Activated CD8-positive, alpha-beta memory T cell treated with anti-CD3 and anti-CD28 coated beads, Interleukin-2, amount 10 ng/mL, durations not matched to agents 7 days and 5 days (primary cell): Measurements from ENCODE around the gene NSMCE1. TPM values are rescaled to one million over a fixed set of nuclear protein-coding genes. Genes with fewer than 3 reads are reported as not detected.
"Not testable (repeated sequence)": the region's sequence is repeated elsewhere in the genome, so short reads cannot be mapped to it uniquely, and the experiment has no call there.

Source experiments
- ATAC-seq: fragments of 150-1000 bp; cut with Tn5 transposase; one replicate; pipeline ENCODE4 v1.10.0; 2021; ENCODE audit warnings: moderate library complexity
- CTCF ChIA-PET: fragments of 350-600 bp; sonication (Branson Sonifier 250); formaldehyde crosslinking; loops from one replicate; lab custom pipeline; 2021; ENCODE audit warnings: antibody characterized with exemption; lab: Charles Lee
- DNase-seq: peaks from one replicate; pipeline ENCODE4 v3.0.0-alpha.2; 2020
- H3K27ac Mint-ChIP-seq: one replicate; pipeline ENCODE4 v1.8.0; 2021; ENCODE audit warnings: mild to moderate bottlenecking, mixed read lengths
- H3K27me3 Mint-ChIP-seq: one replicate; pipeline ENCODE4 v1.8.0; 2021; ENCODE audit warnings: mixed read lengths
- H3K36me3 Mint-ChIP-seq: one replicate; pipeline ENCODE4 v1.8.0; 2021; ENCODE audit warnings: mild to moderate bottlenecking, mixed read lengths
- H3K4me1 Mint-ChIP-seq: one replicate; pipeline ENCODE4 v1.8.0; 2021; ENCODE audit warnings: mixed read lengths
- H3K4me3 Mint-ChIP-seq: one replicate; pipeline ENCODE4 v1.8.0; 2021; ENCODE audit warnings: mild to moderate bottlenecking, moderate library complexity, mixed read lengths
- H3K9me3 Mint-ChIP-seq: one replicate; pipeline ENCODE4 v1.8.0; 2022; ENCODE audit warnings: low read depth, mixed read lengths
- total RNA-seq, 2 experiments: library from RNA; stranded (reverse); gene quantifications; one replicate each; pipeline ENCODE4 v1.2.3, GENCODE V29; 2021

Gene NSMCE1
- total RNA-seq, 2 experiments from 2014 or later: 75.9 to 94.0 TPM

DNA sequence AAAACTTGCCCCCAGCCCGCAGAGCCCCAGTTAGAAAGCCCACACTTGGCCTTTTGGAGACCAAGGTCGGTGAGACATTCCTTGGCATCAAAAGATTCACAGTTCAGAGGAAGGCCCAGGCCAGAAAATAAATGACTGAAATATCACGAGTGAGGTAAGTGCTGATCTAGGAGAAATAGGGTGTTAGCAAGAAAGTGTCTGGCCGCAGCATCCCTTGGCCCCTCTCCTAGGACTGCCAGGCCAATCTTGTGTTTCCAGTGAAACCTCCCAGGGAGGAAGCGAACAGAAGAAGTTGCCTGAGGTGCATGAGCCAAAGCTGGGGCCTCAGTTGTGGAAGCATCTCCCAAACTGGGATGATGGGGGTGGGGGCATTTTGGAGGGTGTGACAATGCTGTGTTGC is 22.5 kb upstream of the NSMCE1 start:
- no peak overlapping the region for H3K27ac Mint-ChIP-seq
- H3K9me3 Mint-ChIP-seq: no peaks in the 10 kb centered on the region
- CTCF ChIA-PET: no interaction called here
- no peak overlapping the region for H3K4me3 Mint-ChIP-seq
- DNase-seq: peak; percentile 33
- ATAC-seq: no peak
- H3K4me1 Mint-ChIP-seq: peaks cover 26% of the 10 kb centered on the region
- H3K36me3 Mint-ChIP-seq: peaks cover 4% of the 10 kb centered on the region
- H3K27me3 Mint-ChIP-seq: no peaks in the 10 kb centered on the region

DNA sequence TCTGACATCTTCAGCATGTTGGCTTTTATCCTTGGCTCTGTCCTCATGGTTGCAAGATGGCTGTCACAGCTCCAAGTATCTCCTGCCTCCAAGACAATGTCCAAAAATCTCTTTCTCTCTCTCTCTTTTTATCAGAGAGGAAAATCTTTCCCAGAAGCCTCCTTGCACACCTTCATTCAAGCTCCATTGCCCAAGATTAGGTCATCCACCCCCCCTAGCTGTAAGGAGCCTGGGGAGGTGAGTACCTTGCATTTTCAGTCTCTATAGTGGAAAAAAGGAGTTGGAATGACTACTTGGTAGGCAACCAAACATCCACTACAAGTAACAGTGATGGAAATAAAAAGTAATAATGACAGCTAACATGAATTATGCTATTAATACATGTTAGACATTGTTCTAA is 22.0 kb upstream of the NSMCE1 start:
- no peak for DNase-seq

GRCh38 chr16:27289669-27290068 is 21.1 kb upstream of the NSMCE1 start:
- no peaks in the 10 kb centered on the region for H3K27me3 Mint-ChIP-seq
- H3K27ac Mint-ChIP-seq: no peak overlapping the region
- peaks cover 7% of the 10 kb centered on the region for H3K36me3 Mint-ChIP-seq
- H3K4me1 Mint-ChIP-seq: peaks cover 31% of the 10 kb centered on the region
- CTCF ChIA-PET: interaction anchor here (1.0 to 1.2 kb wide), 2 partner anchors 15 to 55 kb away, joined by 3 to 4 read pairs; no protein-coding TSS in a partner anchor
- H3K9me3 Mint-ChIP-seq: no peaks in the 10 kb centered on the region
- DNase-seq: peak; percentile 19
- no peak overlapping the region for H3K4me3 Mint-ChIP-seq
- no peak for ATAC-seq

More for the DNA sequence above, 22.0 kb upstream of the NSMCE1 start:
- no peak overlapping the region for H3K27ac Mint-ChIP-seq
- CTCF ChIA-PET: interaction anchor here (1.0 kb wide), 1 partner anchor 16 kb away, joined by 4 read pairs; no protein-coding TSS in a partner anchor
- peaks cover 7% of the 10 kb centered on the region for H3K36me3 Mint-ChIP-seq
- no peak overlapping the region for H3K4me3 Mint-ChIP-seq
- H3K27me3 Mint-ChIP-seq: no peaks in the 10 kb centered on the region
- peaks cover 26% of the 10 kb centered on the region for H3K4me1 Mint-ChIP-seq
- H3K9me3 Mint-ChIP-seq: no peaks in the 10 kb centered on the region
- ATAC-seq: no peak

GRCh38 chr16:27288313-27288712 is 19.7 kb upstream of the NSMCE1 start:
- ATAC-seq, H3K9me3 Mint-ChIP-seq, CTCF ChIA-PET, DNase-seq, H3K27ac Mint-ChIP-seq, H3K4me3 Mint-ChIP-seq, H3K36me3 Mint-ChIP-seq, H3K27me3 Mint-ChIP-seq: not testable (repeated sequence)
- H3K4me1 Mint-ChIP-seq: peaks cover 43% of the 10 kb centered on the region

DNA sequence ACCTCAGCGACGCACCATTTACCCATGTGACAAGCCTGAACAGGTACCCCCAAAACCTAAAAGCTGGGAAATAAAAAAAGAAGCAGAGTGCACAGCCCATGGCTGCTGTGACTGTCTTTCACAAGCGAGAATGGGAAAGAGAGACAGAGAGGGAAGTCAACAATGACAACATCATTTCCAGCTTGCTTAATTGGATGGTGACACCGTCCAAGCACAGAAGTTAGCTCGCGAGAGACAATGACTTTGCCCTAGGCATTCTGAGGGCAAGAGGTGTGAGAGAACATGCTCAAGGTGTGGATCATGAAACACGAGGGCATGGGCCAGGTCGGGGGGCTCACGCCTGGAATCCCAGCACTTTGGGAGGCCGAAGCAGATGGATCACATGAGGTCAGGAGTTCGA is 19.3 kb upstream of the NSMCE1 start:
- no peaks in the 10 kb centered on the region for H3K9me3 Mint-ChIP-seq
- no peak overlapping the region for H3K27ac Mint-ChIP-seq
- DNase-seq (peak; percentile 11), ATAC-seq (no peak)
- H3K4me1 Mint-ChIP-seq: peaks cover 47% of the 10 kb centered on the region
- no peaks in the 10 kb centered on the region for H3K27me3 Mint-ChIP-seq
- CTCF ChIA-PET: interaction anchor here (1.5 kb wide), 1 partner anchor 29 kb away, joined by 4 read pairs; no protein-coding TSS in a partner anchor
- H3K36me3 Mint-ChIP-seq: peaks cover 10% of the 10 kb centered on the region
- H3K4me3 Mint-ChIP-seq: no peak overlapping the region

- ATAC-seq (no peak), DNase-seq (peak; percentile 21)
- Mint-ChIP-seq H3K27ac (no peak overlapping the region), H3K4me1 (peaks cover 52% of the 10 kb centered on the region), H3K27me3 (no peaks in the 10 kb centered on the region), H3K9me3 (no peaks in the 10 kb centered on the region), H3K4me3 (no peak overlapping the region), H3K36me3 (peaks cover 14% of the 10 kb centered on the region)
- CTCF ChIA-PET: interaction anchor here (1.5 kb wide), 1 partner anchor 30 kb away, joined by 4 read pairs; no protein-coding TSS in a partner anchor
Measured at GRCh38 chr16:27287051-27287811, 18.7 kb upstream of the NSMCE1 start.

DNA sequence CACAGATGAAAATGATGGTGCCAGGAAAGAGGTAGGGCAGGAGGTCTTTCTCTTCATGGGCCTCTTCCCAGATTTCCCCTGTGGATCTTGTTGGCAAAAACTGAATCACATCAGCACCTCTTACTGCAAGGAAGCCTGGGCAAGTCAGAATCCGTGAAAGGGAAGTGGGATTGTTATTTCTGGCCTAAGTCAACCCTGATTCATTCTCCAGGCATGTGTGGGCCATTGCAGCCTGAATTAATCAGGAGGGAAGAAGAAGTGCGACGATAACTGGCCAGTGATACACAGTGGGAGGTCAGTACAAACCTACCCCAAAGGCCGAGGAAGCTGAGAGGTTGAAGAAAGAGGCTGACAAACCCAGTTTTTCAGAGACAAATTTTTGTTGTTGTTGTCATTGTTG is 17.9 kb upstream of the NSMCE1 start:
- H3K4me1 Mint-ChIP-seq: peaks cover 54% of the 10 kb centered on the region
- no peak for DNase-seq
- CTCF ChIA-PET: interaction anchor here (1.3 to 1.7 kb wide), 3 partner anchors 17 to 32 kb away, joined by 4 read pairs; no protein-coding TSS in a partner anchor
- no peaks in the 10 kb centered on the region for H3K9me3 Mint-ChIP-seq
- H3K36me3 Mint-ChIP-seq: peaks cover 14% of the 10 kb centered on the region
- ATAC-seq: no peak
- no peaks in the 10 kb centered on the region for H3K27me3 Mint-ChIP-seq
- no peak overlapping the region for H3K4me3 Mint-ChIP-seq
- no peak overlapping the region for H3K27ac Mint-ChIP-seq

- CTCF ChIA-PET: interaction anchor here (1.1 to 1.7 kb wide), 4 partner anchors 8 to 107 kb away, joined by 3 to 4 read pairs (median 4); no protein-coding TSS in a partner anchor
- Mint-ChIP-seq H3K4me3 (no peak overlapping the region), H3K4me1 (peaks cover 56% of the 10 kb centered on the region), H3K27ac (peak overlapping the region; percentile 75), H3K9me3 (no peaks in the 10 kb centered on the region), H3K36me3 (peaks cover 14% of the 10 kb centered on the region), H3K27me3 (no peaks in the 10 kb centered on the region)
- DNase-seq (peak; percentile 38), ATAC-seq (peak; percentile 29)
Measured at GRCh38 chr16:27285676-27286196, 17.2 kb upstream of the NSMCE1 start.

GRCh38 chr16:27284865-27285675 is 16.5 kb upstream of the NSMCE1 start:
- DNase-seq (peak; percentile 38), ATAC-seq (peak; percentile 50)
- H3K27me3 Mint-ChIP-seq: no peaks in the 10 kb centered on the region
- CTCF ChIA-PET: interaction anchor here (1.1 to 1.8 kb wide), 5 partner anchors 9 to 106 kb away, joined by 3 to 4 read pairs (median 4); no protein-coding TSS in a partner anchor
- no peaks in the 10 kb centered on the region for H3K9me3 Mint-ChIP-seq
- H3K4me1 Mint-ChIP-seq: peaks cover 55% of the 10 kb centered on the region
- H3K4me3 Mint-ChIP-seq: no peak overlapping the region
- H3K27ac Mint-ChIP-seq: peak overlapping the region; percentile 75
- H3K36me3 Mint-ChIP-seq: peaks cover 14% of the 10 kb centered on the region

DNA sequence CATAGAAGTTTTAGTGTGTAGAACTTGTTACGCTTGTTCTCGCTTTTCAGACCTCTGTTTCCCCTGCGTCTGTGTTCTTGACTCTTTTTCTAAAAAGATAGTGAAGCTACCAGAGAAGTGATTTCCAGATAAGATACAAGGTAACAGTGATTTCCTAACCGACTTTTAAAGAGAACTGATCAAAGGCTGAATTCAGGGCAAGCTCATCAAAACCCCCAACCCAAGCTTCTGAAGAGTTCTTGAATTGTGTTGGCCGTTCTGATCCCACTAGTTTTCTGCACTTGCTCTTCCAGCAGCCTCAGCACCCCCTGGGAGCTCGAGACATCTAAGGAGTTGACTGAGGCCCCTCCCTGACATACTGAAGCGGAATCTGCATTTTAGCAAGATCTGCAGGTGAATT is 12.7 kb upstream of the NSMCE1 start:
- ATAC-seq (no peak), DNase-seq (peak; percentile 21)
- Mint-ChIP-seq H3K36me3 (peaks cover 10% of the 10 kb centered on the region), H3K4me3 (no peak overlapping the region), H3K4me1 (peaks cover 42% of the 10 kb centered on the region), H3K27ac (peak overlapping the region; percentile 45), H3K9me3 (no peaks in the 10 kb centered on the region), H3K27me3 (no peaks in the 10 kb centered on the region)
- CTCF ChIA-PET: interaction anchor here (1.0 to 1.5 kb wide), 3 partner anchors 17 to 126 kb away, joined by 3 to 4 read pairs (median 3); no protein-coding TSS in a partner anchor

- Mint-ChIP-seq H3K4me1 (peaks cover 46% of the 10 kb centered on the region), H3K4me3 (no peak overlapping the region), H3K9me3 (no peaks in the 10 kb centered on the region), H3K27ac (no peak overlapping the region), H3K36me3 (peaks cover 7% of the 10 kb centered on the region), H3K27me3 (no peaks in the 10 kb centered on the region)
- no peak for ATAC-seq
- CTCF ChIA-PET: interaction anchor here (1.7 to 5.3 kb wide), 3 partner anchors 41 to 92 kb away, joined by 8 to 33 read pairs (median 9); no protein-coding TSS in a partner anchor
- no peak for DNase-seq
Measured at GRCh38 chr16:27275394-27275793, 6.8 kb upstream of the NSMCE1 start.

- peak overlapping the region; percentile 32 for H3K4me3 Mint-ChIP-seq
- ATAC-seq, H3K36me3 Mint-ChIP-seq, H3K27me3 Mint-ChIP-seq, H3K9me3 Mint-ChIP-seq: not testable (repeated sequence)
- H3K27ac Mint-ChIP-seq: peak overlapping the region; percentile 90
- CTCF ChIA-PET: interaction anchor here (0.7 to 5.3 kb wide), 13 partner anchors 8 to 105 kb away, joined by 3 to 33 read pairs (median 4); no protein-coding TSS in a partner anchor
- H3K4me1 Mint-ChIP-seq: peaks cover 55% of the 10 kb centered on the region
- DNase-seq: peak; percentile 34
Measured at GRCh38 chr16:27274424-27274874, 5.9 kb upstream of the NSMCE1 start.
